ENCODE measurements around the gene MIPEP.

DNA sequence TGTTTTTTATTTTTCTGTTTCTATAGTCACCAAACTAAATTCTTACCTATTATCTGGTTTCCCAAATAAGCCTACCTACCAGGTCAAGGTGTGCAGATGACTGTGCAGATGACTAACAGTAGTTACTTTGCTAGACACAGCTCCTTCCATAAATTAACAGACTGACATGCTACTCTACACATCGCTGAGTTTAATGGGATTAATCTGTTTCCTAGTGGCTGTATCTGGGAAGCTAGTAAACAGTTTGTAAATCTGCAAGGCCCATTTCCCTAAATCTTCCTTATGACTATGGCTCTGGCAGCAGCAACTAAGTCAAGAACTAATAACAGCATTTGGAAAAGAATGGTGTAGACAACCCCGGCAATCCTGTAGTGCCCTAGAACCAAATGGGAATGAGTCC lies 27.9 kb downstream of the MIPEP start:
- TF ChIP-seq, protein P1, sequence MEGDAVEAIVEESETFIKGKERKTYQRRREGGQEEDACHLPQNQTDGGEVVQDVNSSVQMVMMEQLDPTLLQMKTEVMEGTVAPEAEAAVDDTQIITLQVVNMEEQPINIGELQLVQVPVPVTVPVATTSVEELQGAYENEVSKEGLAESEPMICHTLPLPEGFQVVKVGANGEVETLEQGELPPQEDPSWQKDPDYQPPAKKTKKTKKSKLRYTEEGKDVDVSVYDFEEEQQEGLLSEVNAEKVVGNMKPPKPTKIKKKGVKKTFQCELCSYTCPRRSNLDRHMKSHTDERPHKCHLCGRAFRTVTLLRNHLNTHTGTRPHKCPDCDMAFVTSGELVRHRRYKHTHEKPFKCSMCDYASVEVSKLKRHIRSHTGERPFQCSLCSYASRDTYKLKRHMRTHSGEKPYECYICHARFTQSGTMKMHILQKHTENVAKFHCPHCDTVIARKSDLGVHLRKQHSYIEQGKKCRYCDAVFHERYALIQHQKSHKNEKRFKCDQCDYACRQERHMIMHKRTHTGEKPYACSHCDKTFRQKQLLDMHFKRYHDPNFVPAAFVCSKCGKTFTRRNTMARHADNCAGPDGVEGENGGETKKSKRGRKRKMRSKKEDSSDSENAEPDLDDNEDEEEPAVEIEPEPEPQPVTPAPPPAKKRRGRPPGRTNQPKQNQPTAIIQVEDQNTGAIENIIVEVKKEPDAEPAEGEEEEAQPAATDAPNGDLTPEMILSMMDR (optimal IDR thresholded peaks at IDR 0.05 in 1 of 3, IDR thresholded peaks at IDR 0.05 in 1 of 3, conservative IDR thresholded peaks at IDR 0.05 in 1 of 3; ENCODE audit: extremely low read depth in 1 of 3, insufficient read depth in 2 of 3, low read length in 3 of 3) = no peak
- TF ChIP-seq EZH2 (IDR thresholded peaks at IDR 0.05; ENCODE audit: low read length) = no peak
